ENCODE data around the gene BTRC.

BTRC gene

GRCh38 chr10:101485681-101486554 is 132.0 kb downstream of the BTRC start:
- no peak for DNase-seq (ENCODE audit: low read depth)

- DNase-seq (ENCODE audit: low read depth), result no peak
Measured at GRCh38 chr10:101487399-101487798, 133.4 kb downstream of the BTRC start.

DNA sequence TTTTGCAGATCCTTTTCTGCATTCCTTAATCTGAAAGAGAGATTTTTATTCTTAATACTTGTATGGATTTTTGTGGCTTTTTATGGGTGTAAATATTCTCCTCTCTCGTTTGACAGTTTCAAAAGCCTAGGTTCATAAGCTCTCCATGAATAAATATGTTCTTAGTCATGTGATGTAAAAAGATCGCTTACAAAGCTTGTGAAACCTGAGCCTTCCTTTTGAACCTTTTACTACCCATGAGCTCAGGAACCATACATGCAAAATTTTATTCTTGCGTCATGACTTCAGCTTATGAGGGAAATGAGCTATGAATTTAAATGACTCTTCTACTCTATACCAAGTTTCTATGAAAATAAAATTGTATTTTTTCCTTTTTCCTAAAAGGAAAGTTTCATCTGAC is 135.4 kb downstream of the BTRC start:
- DNase-seq (ENCODE audit: low read depth), result no peak

- no peak for DNase-seq (ENCODE audit: low read depth)
Measured at GRCh38 chr10:101490026-101490425, 136.1 kb downstream of the BTRC start.

DNA sequence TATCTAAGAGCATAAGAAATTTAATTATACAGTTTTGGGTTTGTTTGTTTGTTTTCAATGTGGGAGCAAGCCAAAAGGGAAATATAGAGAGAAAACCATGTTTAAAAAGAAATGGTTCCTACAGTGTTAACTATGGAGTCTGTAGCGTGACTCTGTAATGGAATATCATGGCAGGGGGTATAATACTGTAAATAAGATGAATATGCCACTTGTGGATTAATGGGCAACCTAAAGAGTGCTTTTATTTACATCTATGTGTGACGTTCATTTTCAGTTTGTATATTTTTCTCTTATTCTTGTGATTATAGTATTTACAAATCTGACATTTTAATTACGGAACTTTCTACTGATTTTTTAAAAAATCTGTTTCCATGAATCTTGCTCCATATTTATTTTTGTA is 138.2 kb downstream of the BTRC start:
- no peak for DNase-seq (ENCODE audit: low read depth)

DNA sequence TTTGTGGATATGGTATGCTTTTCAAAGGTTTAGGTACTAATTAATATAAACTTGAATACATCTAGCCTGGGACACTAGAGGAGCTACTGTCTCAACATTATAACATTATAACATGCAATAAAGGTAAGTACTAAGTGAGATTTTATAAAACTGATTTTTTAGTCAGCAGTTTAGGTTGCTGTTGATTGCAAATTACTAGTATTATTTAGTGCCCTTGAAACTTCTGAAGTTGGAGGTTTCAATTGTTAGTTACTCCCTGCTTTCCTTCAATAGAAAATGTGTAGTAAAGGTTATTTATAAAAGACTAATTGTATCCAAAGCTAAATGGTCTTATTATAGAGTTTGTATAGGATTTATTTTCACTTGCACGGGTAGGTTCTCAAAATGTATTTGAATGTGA is 138.8 kb downstream of the BTRC start:
- no peak for DNase-seq (ENCODE audit: low read depth)

DNA sequence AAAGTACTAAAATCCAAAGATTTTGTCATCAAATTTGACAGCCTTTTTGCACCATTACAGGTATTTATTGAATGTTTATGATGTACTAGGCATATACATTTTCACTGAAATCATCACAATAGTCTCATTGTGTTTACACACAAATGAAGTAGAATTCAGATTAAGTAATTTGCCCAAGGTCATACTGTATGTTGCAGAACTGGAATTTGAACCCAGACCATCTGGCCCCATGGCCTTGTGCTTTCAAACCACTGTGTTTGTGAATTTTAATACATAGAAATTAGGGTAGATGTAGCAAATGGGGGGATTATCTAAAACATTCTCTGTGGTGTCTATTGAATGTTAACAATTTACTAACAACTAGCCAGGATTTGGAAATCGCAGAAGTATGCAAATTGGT is 139.3 kb downstream of the BTRC start:
- no peak for DNase-seq (ENCODE audit: low read depth)

GRCh38 chr10:101493782-101494281 is 139.9 kb downstream of the BTRC start:
- DNase-seq (ENCODE audit: low read depth), result no peak

- DNase-seq (ENCODE audit: low read depth), result no peak
Measured at GRCh38 chr10:101494650-101495049, 140.7 kb downstream of the BTRC start.

GRCh38 chr10:101495324-101495925 is 141.5 kb downstream of the BTRC start:
- no peak for DNase-seq (ENCODE audit: low read depth)

DNA sequence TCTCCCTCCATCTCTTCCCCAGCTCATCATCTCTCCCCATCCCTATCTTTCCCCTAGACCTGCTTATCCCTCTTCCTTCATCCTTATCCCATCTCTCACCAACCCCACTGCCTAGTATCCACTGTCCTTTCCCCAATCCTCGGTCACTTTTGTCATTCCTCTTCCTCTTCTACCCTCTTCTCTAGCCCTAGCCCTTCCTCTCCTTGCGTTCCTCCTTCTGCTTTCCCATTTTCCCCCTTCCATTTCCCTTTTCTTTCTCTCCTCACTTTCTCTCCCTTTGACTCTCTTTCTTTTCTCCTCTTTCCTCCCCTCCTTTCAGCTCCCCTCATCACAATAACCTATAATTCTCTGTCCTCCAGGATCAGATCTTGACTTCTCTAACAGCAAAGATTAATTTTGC is 150.5 kb downstream of the BTRC start:
- DNase-seq (ENCODE audit: low read depth), result no peak

- no peak for DNase-seq (ENCODE audit: low read depth)
Measured at GRCh38 chr10:101506829-101507661, 153.1 kb downstream of the BTRC start.

DNA sequence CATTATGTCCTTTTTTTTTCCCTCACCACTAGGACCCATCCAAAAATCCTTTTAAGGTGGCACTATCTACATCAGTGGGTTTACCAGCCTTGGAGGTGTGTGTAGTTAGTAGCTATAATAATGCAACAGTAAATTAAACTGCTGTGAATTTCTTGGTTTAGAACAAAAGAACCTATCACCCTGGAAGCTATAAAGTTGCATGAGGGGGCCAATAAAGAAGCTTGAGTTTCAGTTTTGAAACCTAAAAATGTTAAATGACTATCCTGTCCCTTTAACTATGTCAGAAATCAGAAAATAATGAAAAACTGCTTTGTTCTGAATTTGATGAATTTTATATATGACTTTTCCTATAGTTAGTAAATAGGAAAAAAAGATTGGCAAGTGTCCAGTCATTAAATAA is 153.9 kb downstream of the BTRC start:
- DNase-seq (ENCODE audit: low read depth), result no peak

DNA sequence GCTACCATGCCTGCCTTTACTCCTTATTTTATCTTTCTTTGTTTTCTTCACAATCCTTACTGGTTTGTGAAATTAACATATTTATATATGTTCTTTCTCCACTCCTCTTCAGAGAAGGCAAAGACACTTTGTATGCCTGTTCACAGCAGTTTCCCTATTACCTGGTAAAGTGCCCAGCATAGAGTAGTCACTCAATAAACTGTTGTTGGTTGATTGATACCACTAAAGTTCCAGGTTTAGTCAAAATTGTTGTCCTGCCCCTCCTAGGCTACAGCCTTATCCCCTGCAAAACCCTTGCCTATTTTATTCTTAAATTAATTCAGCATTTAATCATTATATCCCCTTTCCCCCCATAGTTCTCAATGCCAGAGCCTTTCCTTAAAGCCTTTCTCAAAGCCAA is 158.0 kb downstream of the BTRC start:
- DNase-seq (ENCODE audit: low read depth), result no peak

DNA sequence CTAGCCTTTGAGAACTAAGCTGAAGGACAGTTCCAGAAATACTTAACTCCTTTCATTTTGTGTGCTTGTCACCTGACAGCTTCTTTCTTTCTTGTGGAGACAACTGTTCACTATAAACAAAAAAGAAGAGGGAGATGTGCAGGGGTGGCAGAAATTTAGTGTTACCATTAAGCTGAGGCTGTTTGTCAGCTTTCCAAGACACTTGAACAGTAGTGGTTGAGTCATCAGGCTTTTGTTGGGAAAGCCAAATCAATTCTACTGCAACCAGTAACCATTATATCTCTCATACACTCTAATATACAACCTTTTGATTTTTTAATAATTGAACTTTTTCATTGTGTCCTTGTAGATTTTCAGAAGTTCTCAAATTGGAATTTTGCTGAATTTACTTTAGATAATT is 158.8 kb downstream of the BTRC start:
- DNase-seq (ENCODE audit: low read depth), result peak; percentile 56

DNA sequence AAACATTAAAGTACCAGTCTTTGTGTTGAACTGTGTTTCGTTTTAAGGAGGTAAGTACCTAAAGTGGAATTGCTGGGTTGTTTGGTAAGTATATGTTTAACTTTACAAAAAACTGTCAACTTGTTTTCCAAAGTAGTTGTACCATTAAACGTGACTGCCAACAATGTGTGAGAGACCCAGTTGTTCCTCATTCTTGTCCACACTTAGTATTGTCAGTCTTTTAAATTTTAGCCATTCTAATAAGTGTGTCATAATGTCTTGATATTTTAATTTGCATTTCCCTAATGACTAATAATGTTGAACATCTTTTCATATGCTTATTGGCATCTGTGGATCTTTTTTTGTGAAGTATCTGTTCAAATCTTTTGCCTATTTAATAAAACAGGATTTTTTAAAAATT is 159.8 kb downstream of the BTRC start:
- no peak for DNase-seq (ENCODE audit: low read depth)

- DNase-seq (ENCODE audit: low read depth), result no peak
Measured at GRCh38 chr10:101525848-101526247, 171.9 kb downstream of the BTRC start.

DNA sequence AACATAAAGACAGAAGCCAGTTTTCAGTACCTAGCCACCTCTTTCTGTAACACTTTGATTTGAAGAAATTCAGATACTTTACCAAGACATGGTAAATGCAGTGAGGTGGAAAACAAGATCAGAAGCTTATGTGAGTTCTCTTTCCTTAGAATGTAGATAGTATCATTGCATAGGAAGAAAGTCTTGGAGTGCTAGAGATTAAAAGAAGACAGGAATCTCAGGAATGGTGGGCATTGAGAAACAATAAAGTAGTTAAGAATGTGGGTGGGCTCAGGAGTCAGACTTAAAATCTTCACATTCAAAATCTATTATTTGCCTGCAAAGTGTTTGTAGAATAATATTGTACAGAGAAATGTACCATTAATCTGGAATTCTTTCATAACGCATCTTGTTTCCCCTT is 175.2 kb downstream of the BTRC start:
- DNase-seq (ENCODE audit: low read depth), result no peak

DNA sequence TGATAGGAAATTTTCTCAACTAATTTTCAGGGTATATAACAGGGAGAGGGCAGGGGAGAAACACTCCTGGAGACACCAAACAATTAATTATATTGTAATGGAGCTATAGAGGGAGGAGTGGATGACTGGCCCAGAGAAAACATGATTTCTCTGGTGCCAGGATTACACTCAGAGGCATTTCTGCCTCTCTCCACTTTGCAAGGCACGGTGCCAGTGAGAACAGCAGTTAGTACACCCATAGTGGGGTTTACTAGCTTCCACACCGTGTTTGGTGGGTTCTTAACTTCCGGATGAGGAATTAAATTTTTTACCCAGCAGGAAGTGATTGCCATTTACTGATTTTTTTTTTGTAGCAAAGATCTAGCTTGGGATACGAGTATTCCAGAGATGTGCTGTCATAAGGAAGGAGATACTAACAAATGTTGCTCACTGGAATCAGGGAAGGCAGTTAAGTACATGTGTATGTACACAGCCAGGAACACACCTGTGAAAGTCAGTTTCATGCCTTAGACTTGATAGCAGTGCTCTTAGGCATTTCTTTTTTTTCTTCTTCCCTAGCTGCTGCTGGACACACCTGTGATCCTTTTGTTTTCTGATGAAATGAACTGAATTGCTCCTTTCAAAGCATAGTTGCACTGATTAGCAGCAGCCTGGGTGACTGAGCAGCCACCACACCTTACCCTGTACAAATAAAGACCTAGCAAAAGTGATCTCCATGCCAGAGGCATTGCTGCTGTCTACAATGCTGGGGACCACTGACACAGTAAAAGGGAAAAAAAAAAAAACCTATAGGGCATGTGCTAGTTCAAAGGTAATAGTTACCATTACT is 176.0 kb downstream of the BTRC start:
- no peak for DNase-seq (ENCODE audit: low read depth)

DNA sequence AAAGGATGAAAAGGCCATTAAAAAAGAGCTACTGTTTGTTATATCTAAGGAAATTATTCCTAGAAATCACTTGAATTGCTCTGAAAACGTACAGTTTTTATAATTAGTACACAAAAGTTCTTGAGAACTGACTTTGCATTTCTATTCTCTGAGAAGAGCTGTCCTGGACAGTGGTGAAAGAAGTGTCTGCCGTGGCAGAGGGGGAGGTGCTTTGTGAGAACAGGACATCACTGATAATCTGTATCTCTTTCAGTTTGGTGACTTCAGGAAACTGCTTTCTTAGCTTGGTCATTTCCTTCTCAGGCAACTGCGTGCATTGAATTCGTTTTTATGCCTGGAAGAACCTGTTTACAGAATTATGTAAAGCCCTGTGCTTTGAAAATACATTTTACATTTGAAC is 182.0 kb downstream of the BTRC start:
- DNase-seq (ENCODE audit: low read depth), result no peak

GRCh38 chr10:101536800-101537199 is 182.8 kb downstream of the BTRC start:
- DNase-seq (ENCODE audit: low read depth), result peak; percentile 10

GRCh38 chr10:101538446-101538845 is 184.5 kb downstream of the BTRC start:
- no peak for DNase-seq (ENCODE audit: low read depth)
